HG03442 (cell line): ENCODE measurements around the gene DGAT2L6.
A peak's percentile ranks its signal among the peaks of the same experiment; 100 is the strongest.

Source experiments
- ATAC-seq: cut with Tn5 transposase; IDR thresholded peaks from one replicate; pipeline ENCODE4 v1.9.1; 2021; ENCODE audit warnings: mild to moderate bottlenecking, moderate library complexity; ENCODE audit not compliant: unreplicated experiment

Gene DGAT2L6, protein sequence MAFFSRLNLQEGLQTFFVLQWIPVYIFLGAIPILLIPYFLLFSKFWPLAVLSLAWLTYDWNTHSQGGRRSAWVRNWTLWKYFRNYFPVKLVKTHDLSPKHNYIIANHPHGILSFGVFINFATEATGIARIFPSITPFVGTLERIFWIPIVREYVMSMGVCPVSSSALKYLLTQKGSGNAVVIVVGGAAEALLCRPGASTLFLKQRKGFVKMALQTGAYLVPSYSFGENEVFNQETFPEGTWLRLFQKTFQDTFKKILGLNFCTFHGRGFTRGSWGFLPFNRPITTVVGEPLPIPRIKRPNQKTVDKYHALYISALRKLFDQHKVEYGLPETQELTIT

DNA sequence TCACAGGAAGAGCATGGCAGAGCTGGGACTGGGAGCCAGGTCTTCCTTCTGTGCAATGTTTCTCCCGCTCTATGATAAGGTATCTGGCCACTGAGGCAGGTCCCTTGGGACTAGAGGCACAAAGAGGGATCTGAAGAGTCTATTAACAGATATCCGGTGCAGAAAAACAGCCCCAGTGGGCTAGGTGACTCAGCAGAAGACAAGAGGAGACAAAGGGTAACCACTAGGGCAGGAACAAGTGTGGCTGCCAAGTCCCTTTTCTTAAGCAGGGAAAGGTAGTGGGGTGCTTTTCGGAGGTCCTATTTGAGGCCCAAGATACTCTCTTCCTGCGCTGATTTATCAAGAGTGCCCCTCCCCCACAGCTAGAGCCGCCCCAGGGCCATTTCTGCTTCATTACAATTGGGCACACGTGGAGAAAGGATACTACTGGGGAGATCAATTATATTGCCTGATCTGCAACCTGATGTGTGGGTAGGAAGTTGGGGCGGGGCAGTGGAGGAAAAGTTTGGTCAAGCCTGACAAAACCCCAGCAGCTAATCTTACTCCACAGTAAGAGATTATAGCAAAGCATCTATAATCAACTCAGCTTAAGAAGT lies at the start of gene DGAT2L6:
Gene DGAT2L6 (plus strand): TSS at position 546 of the 596 bp plus-strand sequence. CDS start 100 bp downstream, outside the sequence.
- peak; percentile 73 for ATAC-seq

- ATAC-seq = no peak
These were observed 49.2 kb upstream of the DGAT2L6 start for GRCh38 chrX:70128071-70128470.

GRCh38 chrX:70129816-70130215 lies 47.5 kb upstream of the DGAT2L6 start:
- ATAC-seq = no peak

DNA sequence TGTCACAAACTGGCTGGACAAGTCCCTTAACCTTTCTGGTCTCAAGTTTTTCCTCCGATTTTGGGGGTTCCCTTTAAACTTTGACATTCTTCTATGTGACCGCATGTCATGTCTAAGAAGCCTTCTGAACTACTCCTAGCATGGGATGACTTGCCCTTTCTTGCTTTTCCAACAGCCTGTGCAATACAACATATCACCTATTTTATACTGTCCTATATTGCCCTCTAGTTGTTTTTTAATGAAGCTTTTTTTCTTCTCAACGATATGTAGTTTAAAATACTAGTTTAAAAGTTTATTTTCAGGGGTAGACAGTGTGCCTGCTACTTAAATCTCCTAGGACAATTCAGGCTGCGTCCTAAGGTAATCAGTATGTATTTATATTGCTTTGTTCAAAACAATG lies 45.1 kb upstream of the DGAT2L6 start:
- no peak for ATAC-seq

- ATAC-seq = no peak
These were observed 44.4 kb upstream of the DGAT2L6 start for GRCh38 chrX:70132877-70133302.

GRCh38 chrX:70133303-70134115 lies 43.8 kb upstream of the DGAT2L6 start, which contains the start of gene IGBP1:
IGBP1 (plus strand) TSS chrX:70133447; CDS start chrX:70133948, 501 bp downstream.
- ATAC-seq = peak; percentile 84

GRCh38 chrX:70134116-70134477 lies 43.2 kb upstream of the DGAT2L6 start:
- peak; percentile 11 for ATAC-seq

- ATAC-seq = no peak
These were observed 38.7 kb upstream of the DGAT2L6 start for GRCh38 chrX:70138622-70139021.

DNA sequence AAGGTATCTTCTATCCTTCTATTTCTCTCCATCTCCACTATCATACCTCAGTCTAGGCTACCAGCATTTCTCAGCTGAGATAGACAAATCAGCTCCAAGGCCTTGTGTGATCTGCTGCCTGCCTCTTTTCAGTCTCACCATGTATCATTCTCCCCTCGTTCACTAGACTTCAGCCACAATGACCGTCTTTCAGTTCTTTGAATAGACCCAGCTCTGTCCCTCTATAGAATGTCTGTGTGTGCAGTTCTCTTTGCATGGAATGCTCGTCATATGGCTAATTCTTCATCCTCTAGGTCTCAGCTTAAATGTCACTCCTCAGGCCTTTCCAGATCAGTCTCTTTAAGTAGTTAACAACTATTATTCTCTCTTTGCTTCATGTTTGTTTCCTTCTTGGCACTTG lies 37.5 kb upstream of the DGAT2L6 start:
- ATAC-seq = no peak

- ATAC-seq = no peak
These were observed 35.9 kb upstream of the DGAT2L6 start for GRCh38 chrX:70141373-70141772.

DNA sequence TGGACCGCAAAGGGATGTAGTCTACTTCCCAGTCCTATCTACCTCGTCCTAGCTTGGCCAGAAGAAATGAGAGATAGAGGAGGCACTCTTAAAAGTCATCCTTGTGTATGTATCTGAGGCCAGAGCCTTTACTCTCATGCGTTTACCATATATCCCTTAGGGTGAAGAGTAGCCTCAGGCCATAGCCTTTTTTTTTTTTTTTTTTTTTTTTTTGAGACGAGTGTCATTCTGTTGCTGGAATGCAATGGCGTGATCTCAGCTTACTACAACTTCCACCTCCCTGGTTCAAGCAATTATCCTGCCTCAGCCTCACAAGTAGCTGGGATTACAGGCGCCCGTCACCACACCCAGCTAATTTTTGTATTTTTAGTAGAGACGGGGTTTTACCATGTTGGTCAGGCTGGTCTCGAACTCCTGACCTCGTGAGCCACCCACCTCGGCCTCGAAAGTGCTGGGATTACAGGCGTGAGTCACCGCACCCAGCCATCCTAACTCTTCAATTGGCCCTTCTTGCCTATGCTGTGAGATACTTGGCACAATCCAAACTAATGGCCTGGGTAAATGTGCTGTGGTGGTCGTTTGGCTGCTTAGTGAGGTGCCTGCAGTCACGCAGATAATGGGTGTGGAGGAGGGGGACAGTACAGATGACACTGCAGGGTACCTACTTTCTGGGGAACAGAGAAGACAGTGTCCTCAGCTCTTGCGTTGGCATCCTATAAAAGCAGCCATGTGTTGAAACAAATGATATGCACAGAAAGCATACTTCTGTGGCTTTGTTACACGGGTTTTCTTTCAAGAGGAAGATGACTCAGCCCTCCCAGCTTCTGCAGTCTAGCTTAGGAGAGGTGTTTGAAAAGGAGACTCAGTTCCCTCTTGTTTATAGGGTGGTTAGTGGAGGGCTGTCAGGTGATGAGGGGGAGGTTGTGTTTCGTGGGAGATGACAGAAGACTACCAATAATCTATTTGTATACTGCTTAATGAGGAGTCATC lies 10.4 kb upstream of the DGAT2L6 start:
- peak; percentile 63 for ATAC-seq

GRCh38 chrX:70168238-70169188 lies 8.8 kb upstream of the DGAT2L6 start:
- no peak for ATAC-seq

GRCh38 chrX:70169281-70169680 lies 8.0 kb upstream of the DGAT2L6 start:
- no peak for ATAC-seq

DNA sequence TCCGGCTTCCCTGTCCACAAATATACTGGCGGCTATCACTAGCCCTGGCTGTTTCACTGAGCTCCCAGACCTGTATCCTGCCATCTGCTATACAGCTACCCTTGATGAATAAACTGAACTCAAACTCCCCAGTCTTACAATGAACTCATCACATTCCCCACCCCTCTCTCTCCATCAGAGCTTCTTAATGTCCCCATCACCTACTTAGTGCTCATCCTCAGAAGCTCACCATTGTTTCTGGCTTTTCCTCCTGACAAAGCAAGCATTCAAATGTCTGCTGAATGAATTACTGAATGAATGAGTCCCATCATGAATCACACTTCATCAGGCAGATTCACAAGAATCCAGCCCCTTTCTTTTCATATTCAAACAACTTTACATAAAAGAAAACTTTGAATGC lies 5.7 kb upstream of the DGAT2L6 start:
- ATAC-seq = no peak

GRCh38 chrX:70172221-70172620 lies 5.1 kb upstream of the DGAT2L6 start:
- no peak for ATAC-seq

GRCh38 chrX:70172964-70173363 lies 4.3 kb upstream of the DGAT2L6 start:
- no peak for ATAC-seq

DNA sequence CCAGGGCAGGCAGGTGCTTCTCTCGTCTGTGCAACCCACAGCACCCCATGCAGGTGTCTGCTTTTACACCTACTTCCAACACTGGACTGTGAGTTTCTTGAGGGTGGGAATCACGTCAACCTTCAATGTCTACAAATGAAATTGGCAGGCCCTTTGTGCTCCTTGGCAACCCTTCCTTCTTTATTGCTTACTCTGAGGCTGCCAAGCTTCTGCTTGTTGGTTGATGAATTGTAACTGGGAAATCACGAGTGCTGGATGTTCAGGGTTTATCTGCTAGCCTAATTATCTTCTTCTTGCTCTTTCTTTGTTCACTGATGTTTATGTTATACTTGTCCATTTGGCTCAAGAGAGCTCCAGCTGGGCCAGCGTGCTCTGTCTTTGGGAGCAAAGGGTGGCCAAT lies 2.5 kb upstream of the DGAT2L6 start:
- ATAC-seq = no peak

GRCh38 chrX:70175338-70175737 lies 1.9 kb upstream of the DGAT2L6 start:
- no peak for ATAC-seq

DNA sequence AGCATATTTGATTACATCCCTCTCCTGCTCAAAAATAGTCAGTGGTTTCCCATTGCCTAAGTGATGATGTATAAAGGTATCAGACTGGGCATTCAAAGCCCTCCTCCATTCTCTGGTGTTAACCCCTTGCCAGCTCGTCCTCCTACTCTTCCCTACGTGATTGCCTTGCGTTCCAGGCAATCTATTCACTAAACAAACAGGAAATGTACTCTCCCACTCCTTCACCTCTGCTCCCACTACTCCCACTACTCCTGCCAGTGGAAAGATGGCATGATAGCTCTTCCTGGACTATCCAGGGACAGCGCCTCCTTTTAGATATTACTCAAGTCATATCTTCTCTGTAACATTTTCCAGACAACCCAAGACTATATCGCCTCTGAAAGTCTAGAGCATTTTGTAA lies 5.8 kb downstream of the DGAT2L6 start:
- ATAC-seq = no peak
